Neuronal stem cell (in vitro differentiated cells): ENCODE data around the gene NOC2L.
A peak's percentile ranks its signal among the peaks of the same experiment; 100 is the strongest.

ENCODE experiments used
- DNase-seq: peaks from one replicate; pipeline ENCODE4 v3.0.0-alpha.2; 2013; ENCODE audit warnings: low spot score
- H2AFZ ChIP-seq: one replicate; pipeline ENCODE4 v1.6.1; 2013; ENCODE audit warnings: mild to moderate bottlenecking, low read length, inconsistent platforms
- H2AK5ac ChIP-seq: 2 replicates; pipeline ENCODE4 v1.6.1; 2013; ENCODE audit warnings: low read depth, mild to moderate bottlenecking, inconsistent platforms, low read length, moderate library complexity, mixed read lengths
- H2BK120ac ChIP-seq: 2 replicates; pipeline ENCODE4 v1.6.1; 2013; ENCODE audit warnings: low read depth, mild to moderate bottlenecking, inconsistent platforms, low read length, moderate library complexity, mixed read lengths
- H2BK12ac ChIP-seq: one replicate; pipeline ENCODE4 v1.6.1; 2013; ENCODE audit warnings: low read length, inconsistent platforms
- H2BK15ac ChIP-seq: 2 replicates; pipeline ENCODE4 v1.6.1; 2013; ENCODE audit warnings: mild to moderate bottlenecking, low read length, inconsistent platforms, mixed read lengths
- H2BK5ac ChIP-seq: one replicate; pipeline ENCODE4 v1.6.1; 2013; ENCODE audit warnings: inconsistent platforms, mild to moderate bottlenecking, low read length, moderate library complexity
- H3K14ac ChIP-seq: one replicate; pipeline ENCODE4 v1.6.1; 2013; ENCODE audit warnings: low read length, inconsistent platforms
- H3K18ac ChIP-seq: 2 replicates; pipeline ENCODE4 v1.6.1; 2013; ENCODE audit warnings: low read length, inconsistent platforms
- H3K23ac ChIP-seq: 2 replicates; pipeline ENCODE4 v1.6.1; 2013; ENCODE audit warnings: low read depth, mild to moderate bottlenecking, mixed read lengths, low read length, inconsistent platforms; ENCODE audit not compliant: poor library complexity
- H3K27ac ChIP-seq: replicated peaks from 3 replicates; pipeline ENCODE4 v1.5.1; 2013; ENCODE audit warnings: low read length, inconsistent platforms
- H3K27me3 ChIP-seq, 3 experiments: 2 replicates each; pipeline ENCODE4 v1.6.1; 2013; ENCODE audit warnings: low read length in 3 of 3, mild to moderate bottlenecking in 2 of 3, inconsistent platforms in 1 of 3, low read depth in 1 of 3, mixed read lengths in 1 of 3, moderate library complexity in 1 of 3; ENCODE audit not compliant: control insufficient read depth in 3 of 3, insufficient read depth in 3 of 3
- H3K36me3 ChIP-seq, 2 donors: replicated peaks in 1 of 2; 2 replicates each; pipeline ENCODE4 v1.6.1; 2013; ENCODE audit warnings: low read length in 2 of 2; ENCODE audit not compliant: control insufficient read depth in 2 of 2, insufficient read depth in 2 of 2
- H3K4ac ChIP-seq: 2 replicates; pipeline ENCODE4 v1.6.1; 2013; ENCODE audit warnings: inconsistent platforms, mild to moderate bottlenecking, low read length, moderate library complexity
- H3K4me1 ChIP-seq, 2 donors: 1 replicate in 1 of 2; 2 replicates in 1 of 2; pipeline ENCODE4 v1.6.1; 2013; ENCODE audit warnings: low read length in 2 of 2, low read depth in 1 of 2; ENCODE audit not compliant: control insufficient read depth in 2 of 2, insufficient read depth in 1 of 2
- H3K4me2 ChIP-seq: one replicate; pipeline ENCODE4 v1.6.1; 2013; ENCODE audit warnings: mild to moderate bottlenecking, low read length, inconsistent platforms; ENCODE audit not compliant: insufficient read depth, poor library complexity, severe bottlenecking
- H3K4me3 ChIP-seq, 2 donors: 2 replicates each; pipeline ENCODE4 v1.5.1; 2013; ENCODE audit warnings: low read length in 2 of 2, mild to moderate bottlenecking in 2 of 2, inconsistent platforms in 1 of 2, moderate library complexity in 1 of 2
- H3K79me1 ChIP-seq: one replicate; pipeline ENCODE4 v1.6.1; 2013; ENCODE audit warnings: low read depth, mild to moderate bottlenecking, inconsistent platforms, low read length, moderate library complexity
- H3K9ac ChIP-seq: one replicate; pipeline ENCODE4 v1.6.1; 2013; ENCODE audit warnings: mild to moderate bottlenecking, low read depth, low read length, inconsistent platforms; ENCODE audit not compliant: poor library complexity
- H3K9me3 ChIP-seq, 2 donors: replicated peaks in 1 of 2; 2 replicates each; pipeline versions ENCODE3 to v1.6.1; 2013; ENCODE audit warnings: low read length in 2 of 2, mild to moderate bottlenecking in 2 of 2, inconsistent platforms in 1 of 2, low read depth in 1 of 2, mixed read lengths in 1 of 2, moderate library complexity in 1 of 2; ENCODE audit not compliant: control insufficient read depth in 2 of 2, insufficient read depth in 1 of 2
- H4K8ac ChIP-seq: one replicate; pipeline ENCODE4 v1.6.1; 2013; ENCODE audit warnings: low read depth, mild to moderate bottlenecking, inconsistent platforms, low read length, moderate library complexity
- H4K91ac ChIP-seq: one replicate; pipeline ENCODE4 v1.6.1; 2013; ENCODE audit warnings: low read length, low read depth, mild to moderate bottlenecking, inconsistent platforms; ENCODE audit not compliant: poor library complexity
- WGBS, 2 donors: extraction: QIAGEN DNeasy Blood & Tissue Kit; methylation state at CpG; one replicate each; pipeline ENCODE4 v1.1.7; 2013; ENCODE audit warnings: missing lambda C conversion rate in 2 of 2, mixed read lengths in 1 of 2; ENCODE audit not compliant: insufficient read length in 2 of 2, insufficient replicate concordance in 1 of 2; ENCODE audit errors: extremely low coverage in 2 of 2; 5-methylcytosine and 5-hydroxymethylcytosine counted together

Gene NOC2L

DNA sequence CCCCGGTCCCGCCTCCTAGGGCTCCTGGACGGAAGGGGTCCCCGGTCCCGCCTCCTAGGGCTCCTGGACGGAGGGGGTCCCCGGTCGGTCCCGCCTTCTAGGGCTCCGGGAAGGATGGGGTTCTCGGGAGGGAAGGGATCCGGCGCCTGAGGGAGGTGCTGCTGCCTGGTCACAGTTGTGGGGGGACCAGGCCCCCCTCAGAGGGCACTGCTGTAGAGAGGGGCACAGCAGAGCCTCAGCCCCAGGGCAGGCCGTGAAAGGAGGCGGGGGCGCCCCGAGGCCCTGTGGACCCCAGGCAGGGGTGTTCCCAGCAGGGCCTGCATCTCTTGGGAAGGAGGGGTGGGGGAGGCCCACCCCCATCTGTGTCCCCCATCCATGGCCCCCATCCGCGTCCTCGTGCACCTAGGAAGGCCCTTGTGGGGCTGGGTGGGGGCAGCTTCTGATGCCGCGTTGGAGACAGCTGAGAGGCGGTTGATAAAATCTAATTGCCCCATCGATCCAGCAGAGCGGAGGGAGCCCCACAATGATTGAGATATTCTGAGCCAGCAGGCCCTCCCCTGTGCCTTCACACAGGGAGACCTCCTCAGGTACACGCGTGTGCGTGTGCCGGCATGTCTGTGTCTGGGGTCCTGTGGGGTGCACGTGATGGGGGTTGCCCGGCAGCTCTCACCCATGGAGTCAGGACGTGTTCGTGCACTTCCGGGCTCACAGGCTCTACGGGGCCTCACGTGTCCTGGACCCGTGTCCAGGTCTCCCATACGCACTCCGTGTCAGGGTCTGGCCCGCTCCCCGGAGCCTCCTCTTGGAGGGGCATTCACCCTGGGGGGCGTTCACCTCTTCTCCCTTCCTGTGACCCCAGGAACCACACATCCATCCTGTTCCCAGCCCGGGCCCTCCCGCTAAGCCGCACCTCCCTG is 22.4 kb downstream of the NOC2L start:
- peaks cover 28 to 31% of the 10 kb centered on the region in 2 donors for H3K4me1 ChIP-seq
- no peak overlapping the region for H3K9ac ChIP-seq
- H2BK12ac ChIP-seq: peak overlapping the region; percentile 58
- H3K36me3 ChIP-seq: no peaks in the 10 kb centered on the region
- peaks cover 4% of the 10 kb centered on the region for H3K79me1 ChIP-seq
- H2BK15ac ChIP-seq: peak overlapping the region; percentile 58
- peaks cover 0 to 3% of the 10 kb centered on the region in 2 donors for H3K9me3 ChIP-seq
- H3K14ac ChIP-seq: peak overlapping the region; percentile 38
- no peak overlapping the region for H4K8ac ChIP-seq
- H3K27me3 ChIP-seq: peaks cover 41 to 91% (median 84%) of the 10 kb centered on the region in 3 experiments
- DNase-seq: no peak
- no peak overlapping the region for H3K4me2 ChIP-seq
- no peak overlapping the region for H4K91ac ChIP-seq
- no CpG with 5 or more reads among the region's 45 CpGs for WGBS, 2 donors
- H2BK5ac ChIP-seq: no peak overlapping the region
- peak overlapping the region; percentile 80 for H3K18ac ChIP-seq
- H3K4me3 ChIP-seq: no peak overlapping the region
- H3K4ac ChIP-seq: no peak overlapping the region
- no peak overlapping the region for H2BK120ac ChIP-seq
- H3K27ac ChIP-seq: no peak overlapping the region
- H3K23ac ChIP-seq: peak overlapping the region; percentile 93
- no peak overlapping the region for H2AFZ ChIP-seq
- peak overlapping the region; percentile 84 for H2AK5ac ChIP-seq

DNA sequence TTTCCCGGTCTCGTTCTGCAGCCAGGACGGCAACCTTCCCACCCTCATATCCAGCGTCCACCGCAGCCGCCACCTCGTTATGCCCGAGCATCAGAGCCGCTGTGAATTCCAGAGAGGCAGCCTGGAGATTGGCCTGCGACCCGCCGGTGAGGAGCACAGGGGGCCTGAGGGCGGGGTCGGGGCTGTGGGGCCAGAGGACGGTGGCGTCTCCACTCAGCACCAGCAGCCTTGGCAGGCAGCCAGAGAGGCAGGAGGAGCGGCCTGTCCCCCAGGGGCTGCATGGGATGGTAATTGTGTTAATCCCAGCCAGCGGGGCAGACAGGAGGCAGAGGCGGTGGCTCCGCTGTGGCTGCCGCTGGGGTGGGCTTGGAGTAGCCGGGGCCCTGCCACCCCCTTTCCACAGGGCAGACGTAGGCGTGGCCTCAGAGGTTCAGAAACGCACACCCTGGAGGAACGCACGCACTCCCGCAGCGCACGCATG is 23.3 kb downstream of the NOC2L start:
- Histone ChIP-seq H3K27me3 (peaks cover 39 to 91% (median 85%) of the 10 kb centered on the region in 3 experiments), H3K4me2 (no peak overlapping the region), H2BK120ac (peak overlapping the region; percentile 72), H3K36me3 (no peaks in the 10 kb centered on the region), H2BK12ac (no peak overlapping the region), H3K9me3 (peaks cover 0 to 6% of the 10 kb centered on the region in 2 donors), H3K23ac (peak overlapping the region; percentile 6), H3K9ac (peak overlapping the region; percentile 70), H2AK5ac (peak overlapping the region; percentile 97), H3K14ac (peak overlapping the region; percentile 82), H2AFZ (peak overlapping the region; percentile 49), H3K79me1 (peaks cover under 1% of the 10 kb centered on the region), H3K4ac (peak overlapping the region; percentile 89), H2BK5ac (no peak overlapping the region), H4K91ac (peak overlapping the region; percentile 79), H3K4me1 (peaks cover 22 to 28% of the 10 kb centered on the region in 2 donors), H4K8ac (no peak overlapping the region), H2BK15ac (peak overlapping the region; percentile 92), H3K4me3 (no peak overlapping the region), H3K18ac (peak overlapping the region; percentile 97), H3K27ac (no peak overlapping the region)
- WGBS, 2 donors: no CpG with 5 or more reads among the region's 30 CpGs
- no peak for DNase-seq

DNA sequence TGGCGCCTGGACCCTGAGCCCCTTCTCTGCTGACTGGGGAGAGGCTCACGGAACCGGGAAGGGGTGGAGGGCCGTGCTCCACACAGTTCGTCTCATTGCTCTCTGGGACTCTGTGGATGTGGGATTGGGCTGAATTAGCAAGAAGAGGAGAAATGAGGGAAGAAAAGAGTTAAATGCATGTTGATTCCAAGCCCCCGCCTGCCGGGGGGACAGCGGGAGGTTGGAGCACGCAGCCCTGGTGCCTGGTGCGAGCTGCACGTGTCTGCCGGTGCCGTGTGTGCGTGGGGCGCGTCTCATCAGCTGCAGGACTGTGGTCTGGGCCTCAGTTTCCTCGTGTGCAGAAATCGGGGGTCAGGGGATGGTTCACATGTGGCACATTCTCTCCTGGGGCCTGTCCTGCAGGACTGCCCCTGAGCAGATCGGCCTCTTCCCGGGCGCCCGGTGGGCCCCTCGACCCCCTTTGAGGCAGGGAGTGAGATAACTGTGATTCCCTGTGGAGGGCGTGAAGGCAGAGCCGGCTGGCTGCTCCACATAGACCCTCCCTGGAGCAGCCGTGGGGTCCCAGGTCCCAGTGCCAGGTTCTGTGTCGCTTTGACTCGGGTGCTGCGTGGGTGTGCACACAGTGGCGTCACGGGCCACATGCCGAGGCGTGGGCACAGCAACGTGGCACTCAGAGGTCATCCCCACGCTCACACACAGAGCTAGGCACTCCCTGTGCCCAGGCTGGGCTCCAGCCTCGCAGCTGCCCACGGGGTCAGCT is 23.9 kb downstream of the NOC2L start:
- Histone ChIP-seq H3K4ac (peak overlapping the region; percentile 89), H3K23ac (peak overlapping the region; percentile 6), H3K9ac (peak overlapping the region; percentile 70), H3K14ac (peak overlapping the region; percentile 82), H3K27me3 (peaks cover 36 to 91% (median 86%) of the 10 kb centered on the region in 3 experiments), H2BK5ac (no peak overlapping the region), H3K9me3 (peaks cover 0 to 6% of the 10 kb centered on the region in 2 donors), H3K4me1 (peaks cover 18 to 22% of the 10 kb centered on the region in 2 donors), H2BK12ac (no peak overlapping the region), H4K91ac (peak overlapping the region; percentile 79), H4K8ac (no peak overlapping the region), H3K18ac (peak overlapping the region; percentile 97), H2AK5ac (peak overlapping the region; percentile 97), H3K36me3 (no peaks in the 10 kb centered on the region), H3K4me2 (no peak overlapping the region), H3K79me1 (no peaks in the 10 kb centered on the region), H3K27ac (no peak overlapping the region), H3K4me3 (no peak overlapping the region), H2BK120ac (peak overlapping the region; percentile 72), H2AFZ (peak overlapping the region; percentile 49), H2BK15ac (peak overlapping the region; percentile 92)
- no CpG with 5 or more reads among the region's 37 CpGs for WGBS, 2 donors
- no peak for DNase-seq
